Measurements from ENCODE around the gene NEMP2.
"Not testable (repeated sequence)": the region's sequence is repeated elsewhere in the genome, so short reads cannot be mapped to it uniquely, and the experiment has no call there.

Gene NEMP2

GRCh38 chr2:190490502-190490901 is 44.0 kb downstream of the NEMP2 start:
- DNase-seq (ENCODE audit: low spot score): no peak

GRCh38 chr2:190489475-190489874 is 45.0 kb downstream of the NEMP2 start:
- DNase-seq (ENCODE audit: low spot score): no peak

- no peak for DNase-seq (ENCODE audit: low spot score)
These were observed 45.8 kb downstream of the NEMP2 start for GRCh38 chr2:190488516-190489233.

GRCh38 chr2:190486037-190486623 is 48.4 kb downstream of the NEMP2 start:
- DNase-seq (ENCODE audit: low spot score): no peak

- DNase-seq (ENCODE audit: low spot score): no peak
These were observed 52.1 kb downstream of the NEMP2 start for GRCh38 chr2:190482451-190482850.

DNA sequence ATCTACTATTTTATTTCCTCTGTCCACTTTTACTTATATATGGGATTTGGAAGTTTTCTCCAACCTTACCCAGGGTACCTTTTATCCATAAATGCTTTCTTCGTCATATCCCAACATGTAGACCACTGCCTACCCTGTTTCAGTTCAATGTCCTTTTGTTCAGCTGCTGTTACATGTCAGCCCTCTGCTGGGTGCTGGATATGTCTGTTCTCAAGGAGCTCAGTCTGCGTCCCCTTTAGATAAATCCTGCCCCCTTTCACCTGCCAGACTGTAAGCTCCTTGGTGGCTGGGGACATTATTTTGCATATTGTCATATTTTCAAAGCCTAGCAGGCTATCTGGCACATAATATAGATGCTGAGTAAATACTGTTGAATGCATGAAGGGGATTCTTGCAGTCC is 53.2 kb downstream of the NEMP2 start:
- no peak for DNase-seq (ENCODE audit: low spot score)

- no peak for DNase-seq (ENCODE audit: low spot score)
These were observed 55.8 kb downstream of the NEMP2 start for GRCh38 chr2:190478572-190479195.

- DNase-seq (ENCODE audit: low spot score): no peak
These were observed 56.7 kb downstream of the NEMP2 start for GRCh38 chr2:190477661-190478454.

DNA sequence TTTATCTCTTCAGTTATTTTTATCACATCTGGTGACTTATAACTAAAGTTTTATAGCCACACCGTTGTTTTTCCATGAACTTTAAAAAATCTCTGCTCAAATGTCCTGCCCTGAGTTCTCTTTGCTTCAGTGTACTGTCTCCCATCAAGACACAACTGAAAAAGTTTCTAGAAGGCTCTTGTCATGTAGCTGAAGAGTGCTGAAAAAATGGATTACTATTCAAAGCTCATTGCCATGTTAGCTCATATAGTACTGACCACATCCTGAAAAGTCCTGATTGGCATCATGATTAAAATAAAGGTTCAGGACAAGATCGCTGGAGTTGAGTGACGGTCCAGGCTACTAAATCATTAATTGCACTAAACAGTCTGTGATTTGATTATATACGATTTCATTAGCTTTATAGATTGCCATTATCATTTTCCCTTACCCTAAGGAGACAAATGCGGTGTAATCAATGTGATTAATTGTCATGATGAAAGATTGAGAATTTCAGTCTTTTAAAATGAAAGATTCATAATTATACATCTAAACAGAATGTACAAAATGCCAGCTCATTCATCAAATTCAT is 64.2 kb downstream of the NEMP2 start:
- no peak for DNase-seq (ENCODE audit: low spot score)

- DNase-seq (ENCODE audit: low spot score): no peak
These were observed 64.8 kb downstream of the NEMP2 start for GRCh38 chr2:190469771-190470170.

DNA sequence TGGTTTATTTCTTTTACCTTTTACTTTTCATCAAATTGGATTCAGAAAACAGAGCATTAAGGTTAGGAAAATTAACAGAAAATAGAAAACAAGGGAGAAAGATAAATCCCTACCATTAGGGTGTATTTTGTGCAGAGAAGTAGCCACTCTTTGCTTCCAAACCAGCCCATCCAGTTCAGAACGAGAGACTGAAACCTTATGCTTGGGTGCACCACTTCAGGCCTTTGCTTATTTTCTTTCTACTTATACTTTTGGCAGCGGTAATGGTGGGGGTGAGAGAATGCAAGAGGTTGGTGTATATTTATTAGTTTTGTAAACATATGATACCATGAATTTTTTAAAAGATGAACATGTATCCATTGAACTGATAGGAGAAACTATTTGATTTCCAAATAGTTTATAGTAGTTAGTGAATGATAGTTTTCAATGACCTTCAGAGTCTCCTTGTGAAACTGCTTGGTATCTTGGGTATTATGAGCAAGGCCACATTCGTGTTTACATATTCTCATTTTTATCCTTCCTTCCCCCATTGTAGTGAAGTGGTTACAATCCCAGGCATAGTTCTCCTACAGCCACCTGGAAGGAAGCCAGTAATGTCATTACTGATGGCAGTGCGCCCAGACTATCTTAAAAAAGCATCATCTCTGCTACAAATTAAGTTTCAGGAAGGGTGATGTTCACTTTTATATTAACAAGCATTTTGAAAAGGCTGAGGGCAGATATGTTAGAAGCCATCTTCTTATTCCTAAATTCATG is 65.5 kb downstream of the NEMP2 start:
- DNase-seq (ENCODE audit: low spot score): no peak

DNA sequence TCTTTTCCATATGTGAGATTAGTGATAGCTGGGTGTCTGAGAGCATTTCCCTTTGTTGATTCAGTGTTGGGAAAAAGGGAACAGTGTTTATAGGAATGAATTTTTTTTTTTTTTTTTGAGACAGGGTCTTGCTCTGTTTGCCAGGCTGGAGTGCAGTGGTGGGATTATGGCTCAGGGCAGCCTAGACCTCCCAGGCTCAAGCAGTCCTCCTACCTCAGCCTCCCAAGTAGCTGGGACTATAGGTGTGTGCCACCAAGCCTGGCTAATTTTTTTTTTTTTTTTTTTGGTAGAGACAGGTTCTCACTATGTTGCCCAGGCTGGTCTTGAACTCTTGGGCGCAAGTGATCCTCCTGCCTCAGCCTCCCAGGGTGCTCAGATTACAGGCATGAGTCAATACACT is 66.2 kb downstream of the NEMP2 start:
- DNase-seq (ENCODE audit: low spot score): not testable (repeated sequence)

- DNase-seq (ENCODE audit: low spot score): no peak
These were observed 66.9 kb downstream of the NEMP2 start for GRCh38 chr2:190467575-190468083.

GRCh38 chr2:190466819-190467446 is 67.6 kb downstream of the NEMP2 start:
- DNase-seq (ENCODE audit: low spot score): no peak

- DNase-seq (ENCODE audit: low spot score): no peak
These were observed 69.5 kb downstream of the NEMP2 start for GRCh38 chr2:190465060-190465459.

DNA sequence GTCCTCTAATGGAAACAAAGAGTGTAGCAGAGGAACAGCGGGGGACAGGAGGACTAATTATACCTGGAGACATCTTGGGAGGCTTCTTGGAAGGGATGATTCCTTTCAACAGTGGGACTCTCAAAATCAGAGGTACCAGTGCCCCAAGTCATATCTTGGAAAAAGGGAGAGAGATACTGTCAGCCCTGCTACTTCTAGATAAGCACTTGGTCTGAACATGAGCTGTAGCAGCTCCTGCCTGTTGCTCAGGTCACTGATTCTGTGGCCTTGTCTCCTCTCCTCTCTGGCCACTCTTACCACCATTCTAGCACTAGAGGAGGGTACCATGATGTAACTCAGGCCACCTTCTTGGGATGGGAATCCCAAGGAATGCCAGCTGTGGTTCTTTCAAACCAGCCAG is 71.9 kb downstream of the NEMP2 start:
- no peak for DNase-seq (ENCODE audit: low spot score)

GRCh38 chr2:190462181-190462580 is 72.3 kb downstream of the NEMP2 start:
- DNase-seq (ENCODE audit: low spot score): no peak

DNA sequence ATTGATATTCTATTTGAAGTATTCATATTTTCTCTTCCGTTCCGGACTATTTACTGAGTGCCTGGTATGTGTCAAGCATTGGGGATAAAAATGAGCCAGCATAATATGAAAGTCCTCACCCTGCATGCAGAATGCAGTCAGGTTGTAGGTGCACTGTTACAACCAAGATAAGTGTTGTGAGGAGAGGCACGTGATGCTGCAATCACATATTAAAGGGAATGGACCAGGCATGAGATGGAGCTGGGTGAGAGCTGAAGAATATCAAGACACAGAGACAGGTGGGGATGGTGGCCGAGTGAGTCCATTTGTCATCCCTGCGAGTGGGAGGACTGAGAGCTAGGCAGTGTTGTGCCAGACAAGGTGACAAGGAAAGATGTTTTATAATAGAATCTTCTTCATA is 74.0 kb downstream of the NEMP2 start:
- DNase-seq (ENCODE audit: low spot score): no peak

GRCh38 chr2:190459881-190460280 is 74.6 kb downstream of the NEMP2 start:
- DNase-seq (ENCODE audit: low spot score): no peak

GRCh38 chr2:190458352-190459107 is 76.0 kb downstream of the NEMP2 start:
- no peak for DNase-seq (ENCODE audit: low spot score)

Measured in ecto neural progenitor cell (in vitro differentiated cells).